HFF-Myc (cell line): Measurements from ENCODE around the gene PCDHB13.
"Not testable (repeated sequence)": the region's sequence is repeated elsewhere in the genome, so short reads cannot be mapped to it uniquely, and the experiment has no call there.

Source experiments
- DNase-seq: peaks from one replicate; pipeline ENCODE4 v3.0.0-alpha.2; 2011; ENCODE audit warnings: low read depth; ENCODE audit errors: extremely low read depth
- H3K4me3 ChIP-seq: replicated peaks from 2 replicates; pipeline ENCODE4 v1.5.1; 2011; ENCODE audit warnings: low read depth, mild to moderate bottlenecking, control low read depth, low read length
- TF ChIP-seq, protein P1 (sequence below): IDR thresholded peaks from 2 replicates; pipeline ENCODE4 v1.5.1; 2012; ENCODE audit warnings: mild to moderate bottlenecking, low read depth, low read length, control low read depth; ENCODE audit errors: missing control alignments

PCDHB13 gene

DNA sequence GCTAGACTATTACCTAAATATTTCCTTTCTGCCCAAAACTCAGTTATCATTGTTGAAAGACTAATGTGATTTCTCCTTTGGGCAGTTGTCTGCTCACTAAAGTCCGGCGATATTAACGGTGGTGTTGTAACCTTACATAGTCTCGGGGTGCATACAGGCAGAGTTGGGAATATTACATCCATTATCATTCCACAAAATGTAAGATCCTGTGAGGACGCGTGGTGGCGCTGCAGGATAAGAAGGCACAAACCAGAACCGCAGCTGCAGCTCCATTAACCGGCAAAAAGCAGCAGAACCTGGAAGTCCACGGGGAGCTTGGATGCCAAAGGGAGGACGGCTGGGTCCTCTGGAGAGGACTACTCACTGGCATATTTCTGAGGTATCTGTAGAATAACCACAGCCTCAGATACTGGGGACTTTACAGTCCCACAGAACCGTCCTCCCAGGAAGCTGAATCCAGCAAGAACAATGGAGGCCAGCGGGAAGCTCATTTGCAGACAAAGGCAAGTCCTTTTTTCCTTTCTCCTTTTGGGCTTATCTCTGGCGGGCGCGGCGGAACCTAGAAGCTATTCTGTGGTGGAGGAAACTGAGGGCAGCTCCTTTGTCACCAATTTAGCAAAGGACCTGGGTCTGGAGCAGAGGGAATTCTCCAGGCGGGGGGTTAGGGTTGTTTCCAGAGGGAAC is at the start of gene PCDHB13:
Gene PCDHB13, plus strand, starts transcription at position 264 of the 684 bp plus-strand sequence. Its CDS starts 205 bp downstream, at position 469.
- not testable (repeated sequence) for DNase-seq, H3K4me3 ChIP-seq

- H3K4me3 ChIP-seq: no peak within 1 kb of the TSS
- no peak for DNase-seq
- TF ChIP-seq, protein P1, sequence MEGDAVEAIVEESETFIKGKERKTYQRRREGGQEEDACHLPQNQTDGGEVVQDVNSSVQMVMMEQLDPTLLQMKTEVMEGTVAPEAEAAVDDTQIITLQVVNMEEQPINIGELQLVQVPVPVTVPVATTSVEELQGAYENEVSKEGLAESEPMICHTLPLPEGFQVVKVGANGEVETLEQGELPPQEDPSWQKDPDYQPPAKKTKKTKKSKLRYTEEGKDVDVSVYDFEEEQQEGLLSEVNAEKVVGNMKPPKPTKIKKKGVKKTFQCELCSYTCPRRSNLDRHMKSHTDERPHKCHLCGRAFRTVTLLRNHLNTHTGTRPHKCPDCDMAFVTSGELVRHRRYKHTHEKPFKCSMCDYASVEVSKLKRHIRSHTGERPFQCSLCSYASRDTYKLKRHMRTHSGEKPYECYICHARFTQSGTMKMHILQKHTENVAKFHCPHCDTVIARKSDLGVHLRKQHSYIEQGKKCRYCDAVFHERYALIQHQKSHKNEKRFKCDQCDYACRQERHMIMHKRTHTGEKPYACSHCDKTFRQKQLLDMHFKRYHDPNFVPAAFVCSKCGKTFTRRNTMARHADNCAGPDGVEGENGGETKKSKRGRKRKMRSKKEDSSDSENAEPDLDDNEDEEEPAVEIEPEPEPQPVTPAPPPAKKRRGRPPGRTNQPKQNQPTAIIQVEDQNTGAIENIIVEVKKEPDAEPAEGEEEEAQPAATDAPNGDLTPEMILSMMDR: peak; percentile 51
Observed at GRCh38 chr5:141172381-141173204, 41.1 kb upstream of the PCDHB13 start, which contains the start of gene PCDHB7. TSS of gene PCDHB7 (plus strand) at chr5:141172644. CDS start at chr5:141172836, 192 bp downstream.

- H3K4me3 ChIP-seq, DNase-seq: not testable (repeated sequence)
Observed at GRCh38 chr5:141174291-141175104, 39.2 kb upstream of the PCDHB13 start.

DNA sequence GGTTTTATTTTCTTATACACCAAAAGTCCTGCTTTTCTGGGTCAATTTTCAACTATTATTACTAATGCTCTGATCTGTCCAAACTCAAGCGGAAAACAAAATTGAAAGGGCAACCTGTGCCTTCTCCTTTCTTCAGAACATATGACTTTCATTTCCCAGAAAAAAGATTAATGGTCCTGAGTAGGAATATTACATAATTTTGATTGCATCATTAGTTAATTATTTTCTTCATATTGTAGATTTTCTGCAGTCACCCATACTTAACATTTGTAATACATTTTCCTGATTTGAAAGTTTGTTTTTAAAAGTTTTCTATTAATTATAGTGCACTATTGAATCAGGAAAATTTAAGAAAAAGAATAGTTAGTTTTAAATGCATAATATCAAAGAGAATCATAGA is 37.8 kb upstream of the PCDHB13 start:
- H3K4me3 ChIP-seq: no peak overlapping the region
- TF ChIP-seq, protein P1: no peak
- DNase-seq: no peak

DNA sequence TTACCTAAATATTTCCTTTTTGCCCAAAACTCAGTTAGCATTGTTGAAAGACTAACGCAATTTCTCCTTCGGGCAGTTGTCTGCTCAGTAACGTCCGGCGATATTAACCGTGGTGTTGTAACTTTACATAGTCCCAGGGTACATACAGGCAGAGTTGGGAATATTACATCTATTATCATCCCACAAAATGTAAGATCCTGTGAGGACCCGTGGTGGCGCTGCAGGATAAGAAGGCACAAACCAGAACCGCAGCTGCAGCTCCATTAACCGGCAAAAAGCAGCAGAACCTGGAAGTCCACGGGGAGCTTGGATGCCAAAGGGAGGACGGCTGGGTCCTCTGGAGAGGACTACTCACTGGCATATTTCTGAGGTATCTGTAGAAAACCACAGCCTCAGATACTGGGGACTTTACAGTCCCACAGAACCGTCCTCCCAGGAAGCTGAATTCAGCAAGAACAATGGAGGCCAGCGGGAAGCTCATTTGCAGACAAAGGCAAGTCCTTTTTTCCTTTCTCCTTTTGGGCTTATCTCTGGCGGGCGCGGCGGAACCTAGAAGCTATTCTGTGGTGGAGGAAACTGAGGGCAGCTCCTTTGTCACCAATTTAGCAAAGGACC is 36.0 kb upstream of the PCDHB13 start, which contains the start of gene PCDHB8:
Gene PCDHB8, plus strand, starts transcription at position 214 of the 615 bp plus-strand sequence. Its CDS starts 245 bp downstream, at position 459.
- H3K4me3 ChIP-seq, DNase-seq: not testable (repeated sequence)

DNA sequence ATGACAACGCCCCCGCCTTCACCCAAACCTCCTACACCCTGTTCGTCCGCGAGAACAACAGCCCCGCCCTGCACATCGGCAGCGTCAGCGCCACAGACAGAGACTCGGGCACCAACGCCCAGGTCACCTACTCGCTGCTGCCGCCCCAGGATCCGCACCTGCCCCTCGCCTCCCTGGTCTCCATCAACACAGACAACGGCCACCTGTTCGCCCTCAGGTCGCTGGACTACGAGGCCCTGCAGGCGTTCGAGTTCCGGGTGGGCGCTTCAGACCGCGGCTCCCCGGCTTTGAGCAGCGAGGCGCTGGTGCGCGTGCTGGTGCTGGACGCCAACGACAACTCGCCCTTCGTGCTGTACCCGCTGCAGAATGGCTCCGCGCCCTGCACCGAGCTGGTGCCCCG is 34.3 kb upstream of the PCDHB13 start:
- not testable (repeated sequence) for DNase-seq

GRCh38 chr5:141179876-141180275 is 33.8 kb upstream of the PCDHB13 start:
- H3K4me3 ChIP-seq, DNase-seq: not testable (repeated sequence)

More for the DNA sequence above, 34.3 kb upstream of the PCDHB13 start:
- not testable (repeated sequence) for H3K4me3 ChIP-seq

GRCh38 chr5:141180313-141180712 is 33.4 kb upstream of the PCDHB13 start:
- TF ChIP-seq, protein P1: no peak
- no peak overlapping the region for H3K4me3 ChIP-seq
- no peak for DNase-seq

- no peak for DNase-seq
- TF ChIP-seq, protein P1: peak; percentile 17
- H3K4me3 ChIP-seq: no peak within 1 kb of the TSS
Observed at GRCh38 chr5:141182248-141182647, 31.5 kb upstream of the PCDHB13 start, which contains the start of gene PCDHB16. TSS of gene PCDHB16 (plus strand) at chr5:141182387. CDS start at chr5:141182560, 173 bp downstream.

DNA sequence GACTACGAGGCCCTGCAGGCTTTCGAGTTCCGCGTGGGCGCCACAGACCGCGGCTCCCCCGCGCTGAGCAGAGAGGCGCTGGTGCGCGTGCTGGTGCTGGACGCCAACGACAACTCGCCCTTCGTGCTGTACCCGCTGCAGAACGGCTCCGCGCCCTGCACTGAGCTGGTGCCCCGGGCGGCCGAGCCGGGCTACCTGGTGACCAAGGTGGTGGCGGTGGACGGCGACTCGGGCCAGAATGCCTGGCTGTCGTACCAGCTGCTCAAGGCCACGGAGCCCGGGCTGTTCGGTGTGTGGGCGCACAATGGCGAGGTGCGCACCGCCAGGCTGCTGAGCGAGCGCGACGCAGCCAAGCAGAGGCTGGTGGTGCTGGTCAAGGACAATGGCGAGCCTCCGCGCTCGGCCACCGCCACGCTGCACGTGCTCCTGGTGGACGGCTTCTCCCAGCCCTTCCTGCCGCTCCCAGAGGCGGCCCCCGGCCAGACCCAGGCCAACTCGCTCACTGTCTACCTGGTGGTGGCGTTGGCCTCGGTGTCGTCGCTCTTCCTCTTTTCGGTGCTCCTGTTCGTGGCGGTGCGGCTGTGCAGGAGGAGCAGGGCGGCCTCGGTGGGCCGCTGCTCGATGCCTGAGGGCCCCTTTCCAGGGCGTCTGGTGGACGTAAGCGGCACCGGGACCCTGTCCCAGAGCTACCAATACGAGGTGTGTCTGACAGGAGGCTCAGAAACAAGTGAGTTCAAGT is 29.4 kb upstream of the PCDHB13 start:
- not testable (repeated sequence) for DNase-seq

More for the DNA sequence above, 29.4 kb upstream of the PCDHB13 start:
- not testable (repeated sequence) for H3K4me3 ChIP-seq
